ENCODE data around the gene SCG3.
A peak's percentile ranks its signal among the peaks of the same experiment; 100 is the strongest.
"Not testable (repeated sequence)": the region's sequence is repeated elsewhere in the genome, so short reads cannot be mapped to it uniquely, and the experiment has no call there.

The SCG3 gene

GRCh38 chr15:51681303-51681963 lies at the start of gene SCG3:
SCG3 (plus strand) TSS chr15:51681503; CDS start chr15:51681756, 253 bp downstream.
- DNase-seq (ENCODE audit: low read depth): no peak

DNA sequence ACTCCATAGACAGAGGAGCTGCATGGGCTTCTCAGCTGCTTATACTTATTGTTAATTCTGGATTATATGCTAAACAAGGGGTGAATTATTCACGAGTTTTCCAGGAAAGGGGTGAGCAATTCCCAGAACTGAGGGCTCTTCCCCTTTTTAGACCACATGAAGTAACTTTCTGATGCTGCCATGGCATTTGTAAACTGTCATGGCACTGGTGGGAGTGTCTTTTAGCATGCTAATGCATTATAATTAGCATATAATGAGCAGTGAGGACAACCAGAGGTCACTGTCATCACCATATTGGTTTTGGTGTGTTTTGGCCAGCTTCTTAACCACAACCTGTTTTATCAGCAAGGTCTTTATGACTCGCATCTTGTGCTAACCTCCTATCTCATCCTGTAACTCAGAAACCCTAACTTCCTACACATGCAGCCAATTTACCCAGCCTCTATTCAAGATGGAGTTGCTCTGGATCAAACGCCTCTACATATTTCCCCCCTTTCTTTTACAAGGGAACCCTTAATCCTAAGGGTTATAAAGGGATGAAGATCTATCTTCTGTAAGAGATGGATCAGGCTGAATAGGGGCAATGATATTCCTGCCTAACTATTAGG lies 46.6 kb upstream of the SCG3 start:
- DNase-seq (ENCODE audit: low read depth): no peak

GRCh38 chr15:51641490-51642130 lies 39.7 kb upstream of the SCG3 start:
- DNase-seq (ENCODE audit: low read depth): no peak

DNA sequence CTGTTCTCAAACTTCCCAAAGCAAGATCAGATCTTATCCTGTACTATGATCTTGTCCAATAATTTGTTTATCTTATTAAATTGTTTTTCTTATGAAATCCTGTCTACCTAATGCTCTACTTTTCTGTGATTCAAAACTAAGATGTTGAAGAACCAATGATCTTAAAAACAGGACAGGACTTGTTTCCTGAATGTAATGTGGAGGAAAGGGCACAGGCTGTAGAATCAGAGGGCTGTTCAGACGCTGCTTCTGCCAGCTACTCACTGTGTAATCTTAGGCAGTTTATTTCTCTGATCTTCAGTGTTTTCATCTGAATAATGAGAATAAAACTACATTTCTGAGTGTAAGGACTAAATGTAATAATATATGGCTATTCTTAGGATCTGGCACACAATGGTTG lies 38.6 kb upstream of the SCG3 start:
- no peak for DNase-seq (ENCODE audit: low read depth)

- no peak for DNase-seq (ENCODE audit: low read depth)
Measured at GRCh38 chr15:51647128-51647562, 34.2 kb upstream of the SCG3 start.

DNA sequence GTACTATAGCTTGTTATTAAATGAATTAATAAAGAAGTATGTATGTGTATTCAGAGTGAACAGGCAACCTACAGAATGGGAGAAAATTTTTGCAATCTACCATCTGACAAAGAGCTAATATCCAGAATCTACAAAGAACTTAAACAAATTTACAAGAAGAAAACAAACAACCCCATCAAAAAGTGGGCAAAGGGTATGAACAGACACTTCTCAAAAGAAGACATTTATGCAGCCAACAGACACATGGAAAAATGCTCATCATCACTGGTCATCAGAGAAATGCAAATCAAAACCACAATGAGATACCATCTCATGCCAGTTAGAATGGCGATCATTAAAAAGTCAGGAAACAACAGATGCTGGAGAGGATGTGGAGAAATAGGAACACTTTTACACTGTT lies 33.2 kb upstream of the SCG3 start:
- not testable (repeated sequence) for DNase-seq (ENCODE audit: low read depth)

DNA sequence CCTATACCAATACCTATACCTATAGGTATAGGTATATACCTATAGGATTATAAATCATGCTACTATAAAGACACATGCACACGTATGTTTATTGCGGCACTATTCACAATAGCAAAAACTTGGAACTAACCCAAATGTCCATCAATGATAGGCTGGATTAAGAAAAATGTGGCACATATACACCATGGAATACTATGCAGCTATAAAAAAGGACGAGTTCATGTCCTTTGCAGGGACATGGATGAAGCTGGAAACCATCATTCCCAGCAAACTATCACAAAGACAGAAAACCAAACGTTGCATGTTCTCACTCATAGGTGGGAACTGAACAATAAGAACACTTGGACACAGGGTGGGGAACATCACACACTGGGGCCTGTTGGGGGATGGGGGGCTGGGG lies 32.7 kb upstream of the SCG3 start:
- DNase-seq (ENCODE audit: low read depth): not testable (repeated sequence)

DNA sequence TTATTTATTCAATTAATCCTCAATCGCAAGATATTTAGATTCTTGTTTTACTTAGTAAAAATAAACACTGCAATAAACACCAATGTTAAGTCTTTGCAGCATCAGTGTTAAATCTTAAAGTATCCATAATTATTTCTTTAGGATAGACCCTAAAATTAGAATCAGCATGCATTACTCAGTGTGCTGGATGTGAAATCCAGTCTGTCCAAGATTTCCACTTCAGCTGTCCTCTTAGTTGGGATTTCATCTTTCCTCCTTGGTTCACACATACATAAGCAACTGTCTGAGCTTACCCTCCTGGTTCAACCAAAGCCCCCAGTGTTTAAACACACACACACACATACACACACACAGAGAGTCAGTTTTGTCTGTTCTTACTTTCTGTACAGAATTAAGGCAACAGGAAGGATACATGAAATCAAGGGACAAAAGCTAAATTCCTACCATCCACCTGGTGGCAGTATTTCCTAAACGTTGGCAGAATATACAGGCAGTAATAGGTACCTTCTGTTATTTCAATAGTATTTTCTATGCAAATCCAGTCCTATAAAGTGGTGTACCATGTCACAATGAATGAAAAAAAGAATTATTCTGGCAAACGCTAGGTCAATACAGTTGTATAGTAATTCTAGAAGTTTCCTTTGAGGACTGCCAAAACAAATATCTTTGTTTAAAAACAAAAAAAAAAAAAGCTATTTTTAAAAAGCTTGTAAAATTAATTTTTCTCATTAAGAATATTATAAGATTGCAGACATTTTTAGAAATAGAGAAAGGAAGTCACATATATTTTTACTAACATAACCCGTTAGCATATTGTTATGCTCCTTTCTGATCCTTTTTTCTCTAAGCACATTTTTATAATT lies 31.4 kb upstream of the SCG3 start:
- peak; percentile 7 for DNase-seq (ENCODE audit: low read depth)

GRCh38 chr15:51652084-51652668 lies 29.1 kb upstream of the SCG3 start:
- DNase-seq (ENCODE audit: low read depth): no peak

GRCh38 chr15:51655401-51656057 lies 25.8 kb upstream of the SCG3 start:
- DNase-seq (ENCODE audit: low read depth): not testable (repeated sequence)

DNA sequence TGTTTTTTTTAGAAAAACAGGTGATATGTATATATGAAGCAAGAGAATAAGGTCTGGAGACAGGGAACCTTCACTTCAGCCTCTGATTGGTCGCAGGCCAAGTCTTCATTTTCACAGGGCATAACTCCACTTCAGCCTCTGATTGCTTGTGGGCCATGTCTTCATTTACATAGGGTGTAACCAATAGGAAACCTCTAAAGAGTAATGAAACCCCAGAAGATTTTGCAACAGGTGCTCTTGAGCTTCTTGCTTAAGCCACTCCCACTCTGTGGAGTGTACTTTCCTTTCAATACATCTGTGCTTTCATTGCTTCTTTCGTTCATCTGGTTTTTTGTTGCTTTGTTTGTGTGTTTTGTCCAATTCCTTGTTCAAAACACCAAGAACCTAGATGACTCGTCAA lies 22.6 kb upstream of the SCG3 start:
- no peak for DNase-seq (ENCODE audit: low read depth)

DNA sequence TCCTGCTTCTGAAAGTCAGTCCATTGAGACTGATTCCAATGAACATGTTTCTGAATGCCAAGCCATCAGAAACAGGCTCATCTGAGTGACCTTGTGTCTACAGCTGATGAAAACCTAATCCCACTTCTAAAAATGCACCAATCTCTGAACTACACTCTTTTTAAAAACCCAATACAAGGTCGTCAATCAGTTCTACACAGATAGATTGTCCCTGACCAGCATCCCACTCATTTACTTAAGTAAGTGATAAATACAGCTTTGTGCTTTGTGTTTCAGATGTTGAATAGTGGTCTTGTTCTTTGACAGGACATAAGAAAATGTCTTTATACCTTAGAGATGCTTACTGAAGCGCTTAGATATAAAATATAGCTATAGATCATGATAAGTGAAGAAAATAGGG lies 20.2 kb upstream of the SCG3 start:
- DNase-seq (ENCODE audit: low read depth): no peak

DNA sequence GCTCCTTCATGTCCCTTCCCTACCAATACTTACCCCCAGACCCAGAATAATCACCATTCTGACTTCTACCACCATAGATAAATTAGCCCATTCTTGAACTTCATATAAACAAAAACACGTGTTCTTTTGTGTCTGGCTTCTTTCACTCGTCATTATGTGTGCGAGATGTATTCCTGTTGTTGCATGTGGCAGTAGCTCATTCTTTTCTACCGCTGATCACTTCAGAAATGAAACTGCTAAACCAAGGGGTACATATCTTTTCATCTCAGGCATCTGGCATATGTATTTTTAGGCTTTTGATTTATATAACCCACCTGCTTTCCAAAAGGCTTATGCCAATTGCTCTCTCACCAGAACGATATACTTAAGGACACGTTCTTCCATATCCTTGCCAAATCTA lies 13.8 kb upstream of the SCG3 start:
- DNase-seq (ENCODE audit: low read depth): no peak

GRCh38 chr15:51668446-51668845 lies 12.9 kb upstream of the SCG3 start:
- DNase-seq (ENCODE audit: low read depth): no peak

GRCh38 chr15:51669381-51669780 lies 11.9 kb upstream of the SCG3 start:
- no peak for DNase-seq (ENCODE audit: low read depth)

GRCh38 chr15:51672155-51672687 lies 9.1 kb upstream of the SCG3 start:
- no peak for DNase-seq (ENCODE audit: low read depth)

DNA sequence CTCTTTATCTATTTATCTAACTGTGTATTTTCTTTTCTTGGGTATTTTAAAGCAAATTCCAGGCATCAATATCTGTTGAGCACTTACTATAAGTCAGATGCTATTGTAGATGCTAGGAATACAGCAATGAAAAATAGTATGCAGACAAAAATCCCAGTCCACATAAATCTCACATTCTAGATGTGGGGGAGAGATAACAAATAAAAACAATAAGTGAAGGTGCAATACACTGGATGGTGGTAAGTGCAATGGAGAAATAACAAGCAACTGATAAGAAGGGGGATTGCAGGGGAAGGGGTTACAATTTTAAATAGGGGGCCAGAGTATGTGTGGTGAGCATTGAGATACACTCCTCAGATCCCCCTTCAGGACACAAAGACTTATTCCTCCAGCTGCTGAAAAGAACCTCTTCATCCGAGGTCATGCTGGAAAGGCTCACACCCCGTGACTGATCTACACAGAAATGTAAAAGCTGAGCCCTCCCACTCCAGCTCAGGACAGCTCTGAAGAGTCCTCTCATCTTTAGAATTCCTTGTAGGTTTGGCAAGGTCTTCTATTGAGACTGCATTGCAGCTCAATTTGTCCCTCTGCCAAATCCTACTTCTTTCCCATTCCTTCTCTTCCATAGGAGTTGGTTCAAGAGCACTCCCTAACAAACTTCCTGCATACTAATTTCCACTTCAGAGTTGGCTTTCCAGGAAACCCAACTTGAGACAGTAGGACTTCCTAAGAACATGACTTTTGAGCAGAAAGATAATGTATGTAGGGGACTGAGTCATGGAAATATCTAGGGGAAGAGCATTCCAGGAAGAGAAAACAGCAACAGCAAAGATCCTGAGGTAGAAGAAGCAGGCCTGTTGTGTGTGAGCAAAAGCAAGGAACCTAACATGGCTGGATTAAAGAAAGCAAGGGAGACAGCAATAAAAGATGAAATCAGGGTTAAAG lies 8.1 kb upstream of the SCG3 start:
- no peak for DNase-seq (ENCODE audit: low read depth)

DNA sequence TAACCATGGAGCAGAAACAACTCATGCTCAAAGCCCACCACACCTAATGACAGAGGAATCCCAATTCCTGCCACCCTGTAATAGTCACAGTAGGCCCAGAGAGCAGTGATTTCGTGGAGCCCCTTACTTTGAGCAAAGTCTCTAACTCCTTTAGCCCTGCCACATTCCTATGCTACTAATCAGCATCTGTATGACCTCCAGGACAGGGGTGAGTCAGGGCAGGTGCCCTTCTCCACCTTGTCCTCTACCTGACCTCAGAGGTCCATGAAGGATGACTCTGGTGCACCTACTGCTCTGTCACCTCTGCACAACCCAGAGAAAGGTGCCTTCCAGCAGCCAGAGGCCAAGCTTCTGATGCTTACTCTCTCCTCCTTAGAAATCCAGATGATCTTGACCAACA lies 6.1 kb upstream of the SCG3 start:
- no peak for DNase-seq (ENCODE audit: low read depth)

DNA sequence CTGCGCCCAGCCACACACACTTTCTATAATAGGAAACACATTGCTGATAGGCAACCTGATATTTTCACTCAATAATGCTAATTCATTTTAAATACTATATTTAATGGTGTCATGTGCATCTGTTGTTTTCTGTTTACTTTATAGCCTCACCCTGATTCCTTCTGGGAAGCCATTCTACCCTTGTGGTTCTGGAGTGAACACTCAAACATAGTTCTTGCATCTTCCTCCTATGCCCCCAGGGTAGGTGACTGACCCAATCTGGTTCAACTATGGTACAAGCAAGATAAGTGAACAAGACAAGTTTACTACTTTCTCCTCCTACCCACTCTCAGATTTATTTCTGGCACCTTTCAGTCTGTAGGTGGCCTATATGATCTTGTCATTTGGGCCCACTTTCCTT lies 4.3 kb upstream of the SCG3 start:
- no peak for DNase-seq (ENCODE audit: low read depth)

GRCh38 chr15:51677452-51677851 lies 3.9 kb upstream of the SCG3 start:
- no peak for DNase-seq (ENCODE audit: low read depth)
